ENCODE measurements around the gene IDUA. TPM values are rescaled to one million over a fixed set of nuclear protein-coding genes. Genes with fewer than 3 reads are reported as not detected.
"Not testable (repeated sequence)": the region's sequence is repeated elsewhere in the genome, so short reads cannot be mapped to it uniquely, and the experiment has no call there.

IDUA gene
- total and polyA plus RNA-seq, 2 experiments from 2014 or later: 26.4 to 30.7 TPM

DNA sequence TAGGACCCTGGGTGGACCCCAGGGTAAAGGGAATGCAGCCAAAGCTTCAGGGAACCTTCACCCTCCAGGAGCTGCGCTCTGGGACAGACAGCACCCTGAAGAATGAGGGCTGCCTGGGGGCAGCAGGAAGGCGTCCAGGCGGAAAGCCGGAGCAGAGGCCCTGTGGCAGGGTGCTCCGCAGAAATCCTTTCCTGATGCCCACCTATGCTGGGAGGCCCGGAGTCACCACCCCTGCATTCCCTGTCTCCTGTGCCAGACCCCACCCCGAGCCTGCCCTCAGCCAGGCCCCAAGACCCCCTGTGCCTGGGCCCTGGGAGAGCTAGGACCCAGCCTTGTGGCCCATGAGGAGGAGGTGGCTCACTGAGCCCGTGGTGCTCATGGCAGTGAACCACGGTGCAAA is 12.2 kb upstream of the IDUA start:
- no peaks in the 10 kb centered on the region for H3K9me3 ChIP-seq (ENCODE audit: low read depth)
- in situ Hi-C loops (cut with MboI): no loop called here
- no peaks in the 10 kb centered on the region for H3K36me3 ChIP-seq (ENCODE audit: low read depth)
- H3K4me3 ChIP-seq: no peak overlapping the region
- TF ChIP-seq EZH2 (IDR thresholded peaks at IDR 0.05; ENCODE audit: insufficient read depth, poor library complexity, severe bottlenecking) (no peak), EZH2phosphoT487 (IDR thresholded peaks at IDR 0.05; ENCODE audit: insufficient read depth, low read depth) (no peak)
- DNase-seq: no peak
- no peak overlapping the region for H2AFZ ChIP-seq
- H3K79me2 ChIP-seq (ENCODE audit: insufficient read depth): peaks cover 14% of the 10 kb centered on the region; the same call in 1 of the 2 replicates
- H3K4me2 ChIP-seq (ENCODE audit: unreplicated experiment): no peak overlapping the region
- H3K9me2 ChIP-seq (ENCODE audit: insufficient read depth): no peaks in the 10 kb centered on the region
- H3K27ac ChIP-seq: no peak overlapping the region
- no peaks in the 10 kb centered on the region for H3F3A ChIP-seq (ENCODE audit: insufficient read depth)
- WGBS, 2 experiments (ENCODE audit: low coverage in 1 of 2, low lambda C conversion rate in 2 of 2, missing lambda C conversion rate in 2 of 2): 77 to 83% methylated on average over 8 to 9 of the region's 9 CpGs
- no peak overlapping the region for H3K9ac ChIP-seq
- H4K20me1 ChIP-seq (ENCODE audit: insufficient read depth): no peaks in the 10 kb centered on the region
- H3K27me3 ChIP-seq (replicated peaks; ENCODE audit: insufficient read depth): no peaks in the 10 kb centered on the region
- peaks cover 13% of the 10 kb centered on the region for H3K4me1 ChIP-seq (ENCODE audit: insufficient read depth)

DNA sequence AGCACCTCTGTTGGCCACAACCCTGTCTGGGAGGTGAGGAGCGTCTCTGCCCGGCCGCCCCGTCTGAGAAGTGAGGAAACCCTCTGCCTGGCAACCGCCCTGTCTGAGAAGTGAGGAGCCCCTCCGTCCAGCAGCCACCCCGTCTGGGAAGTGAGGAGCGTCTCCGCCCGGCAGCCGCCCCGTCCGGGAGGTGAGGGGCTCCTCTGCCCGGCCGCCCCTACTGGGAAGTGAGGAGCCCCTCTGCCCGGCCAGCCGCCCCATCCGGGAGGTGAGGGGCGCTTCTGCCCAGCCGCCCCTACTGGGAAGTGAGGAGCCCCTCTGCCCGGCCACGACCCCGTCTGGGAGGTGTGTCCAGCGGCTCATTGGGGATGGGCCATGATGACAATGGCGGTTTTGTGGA is 10.8 kb upstream of the IDUA start:
- H3K4me3 ChIP-seq; DNase-seq; H3K4me2 ChIP-seq (ENCODE audit: unreplicated experiment); H3K27me3 ChIP-seq (replicated peaks; ENCODE audit: insufficient read depth); H3K9me2 ChIP-seq (ENCODE audit: insufficient read depth); H3K9me3 ChIP-seq (ENCODE audit: low read depth); in situ Hi-C loops (cut with MboI); H3K9ac ChIP-seq; H3F3A ChIP-seq (ENCODE audit: insufficient read depth); H4K20me1 ChIP-seq (ENCODE audit: insufficient read depth); H3K27ac ChIP-seq; H3K36me3 ChIP-seq (ENCODE audit: low read depth); H2AFZ ChIP-seq: not testable (repeated sequence)
- 97% methylated on average over 22 of the region's 25 CpGs; no CpG with 5 or more reads in 1 of the 2 experiments for WGBS, 2 experiments (ENCODE audit: low coverage in 1 of 2, low lambda C conversion rate in 2 of 2, missing lambda C conversion rate in 2 of 2)
- Histone ChIP-seq H3K79me2 (ENCODE audit: insufficient read depth) (peaks cover 14% of the 10 kb centered on the region; the same call in 1 of the 2 replicates), H3K4me1 (ENCODE audit: insufficient read depth) (peaks cover 13% of the 10 kb centered on the region)

DNA sequence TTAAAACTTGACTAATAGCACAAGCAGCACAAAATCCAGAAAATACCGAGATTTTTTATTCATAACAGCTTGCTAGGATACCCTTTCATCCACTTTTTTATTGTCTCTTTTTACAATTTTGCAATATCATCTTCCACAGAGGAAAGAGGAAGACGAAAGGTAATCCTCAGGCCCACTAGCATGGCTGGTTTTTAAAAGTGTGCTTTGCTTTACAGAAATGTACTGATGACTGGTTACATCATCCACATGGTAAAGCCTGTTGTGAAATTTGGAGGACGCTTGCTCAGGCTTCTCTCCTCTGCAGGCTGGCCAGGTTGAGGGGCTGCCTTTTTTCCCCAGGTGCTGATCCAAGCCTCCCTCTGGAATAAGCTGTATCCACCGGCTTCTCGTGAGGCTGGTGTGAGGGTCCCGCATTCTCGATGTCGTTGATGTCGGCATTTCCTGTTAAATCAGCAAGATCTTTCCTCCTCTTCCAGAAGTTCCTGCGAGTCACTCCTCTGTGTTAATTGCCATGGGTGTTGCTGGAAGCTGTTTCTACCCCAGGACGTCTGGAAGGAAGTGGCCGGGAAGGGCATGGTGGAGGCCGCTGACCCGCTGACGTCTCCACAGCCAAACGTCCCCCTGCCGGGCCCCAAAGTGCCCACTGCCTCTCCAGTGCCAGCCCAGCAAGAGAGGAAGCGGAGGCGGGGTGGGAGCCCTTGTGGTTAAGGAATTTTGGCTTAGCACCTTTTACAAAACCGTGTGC is 7.7 kb upstream of the IDUA start:
- no peaks in the 10 kb centered on the region for H3K27me3 ChIP-seq (replicated peaks; ENCODE audit: insufficient read depth)
- DNase-seq: peak; percentile 70
- H3K79me2 ChIP-seq (ENCODE audit: insufficient read depth): no peaks in the 10 kb centered on the region
- peak overlapping the region; percentile 7 for H3K4me2 ChIP-seq (ENCODE audit: unreplicated experiment)
- no peaks in the 10 kb centered on the region for H3K36me3 ChIP-seq (ENCODE audit: low read depth)
- in situ Hi-C loops (cut with MboI): no loop called here
- TF ChIP-seq EZH2phosphoT487 (IDR thresholded peaks at IDR 0.05; ENCODE audit: insufficient read depth, low read depth) (no peak), EZH2 (IDR thresholded peaks at IDR 0.05; ENCODE audit: insufficient read depth, poor library complexity, severe bottlenecking) (no peak)
- H3K9me3 ChIP-seq (ENCODE audit: low read depth): no peaks in the 10 kb centered on the region
- H3K9ac ChIP-seq: peak overlapping the region; percentile 30; the same call in 1 of the 2 replicates
- H3K27ac ChIP-seq: peak overlapping the region; percentile 32
- no peak overlapping the region for H3K4me3 ChIP-seq
- 61 to 66% methylated on average over 20 of the region's 20 CpGs for WGBS, 2 experiments (ENCODE audit: low coverage in 1 of 2, low lambda C conversion rate in 2 of 2, missing lambda C conversion rate in 2 of 2)
- no peaks in the 10 kb centered on the region for H4K20me1 ChIP-seq (ENCODE audit: insufficient read depth)
- H3K4me1 ChIP-seq (ENCODE audit: insufficient read depth): peaks cover 8% of the 10 kb centered on the region
- H3F3A ChIP-seq (ENCODE audit: insufficient read depth): no peaks in the 10 kb centered on the region
- peak overlapping the region; percentile 90 for H2AFZ ChIP-seq
- H3K9me2 ChIP-seq (ENCODE audit: insufficient read depth): no peaks in the 10 kb centered on the region

DNA sequence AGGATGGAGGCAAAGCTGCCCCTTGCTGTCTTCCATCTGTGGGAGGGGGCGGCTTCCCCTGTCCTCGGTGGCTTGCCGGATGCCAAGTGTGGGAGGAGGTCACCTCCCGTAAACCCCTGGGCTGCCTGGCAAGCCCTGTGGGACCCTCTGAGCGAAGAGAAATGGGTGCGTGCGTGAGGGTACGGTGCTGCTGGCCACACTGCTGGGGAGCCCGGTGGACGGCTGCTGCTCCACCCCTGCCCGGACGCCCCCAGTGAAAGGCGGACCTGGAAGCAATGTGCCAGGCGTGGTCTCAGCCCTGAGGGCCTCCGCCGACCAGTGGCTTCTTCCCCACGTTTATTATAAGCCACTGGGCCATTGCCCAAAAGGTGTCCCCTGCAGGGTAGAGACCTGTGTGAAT is 4.6 kb upstream of the IDUA start:
- Histone ChIP-seq H3K9ac (no peak overlapping the region), H2AFZ (no peak overlapping the region), H3K36me3 (ENCODE audit: low read depth) (no peaks in the 10 kb centered on the region), H3K4me2 (ENCODE audit: unreplicated experiment) (no peak overlapping the region), H3F3A (ENCODE audit: insufficient read depth) (0 out of 2 replicates have a peak, but pooled peaks cover 10% of the 10 kb centered on the region), H3K9me2 (ENCODE audit: insufficient read depth) (no peaks in the 10 kb centered on the region), H3K27me3 (replicated peaks; ENCODE audit: insufficient read depth) (no peaks in the 10 kb centered on the region), H4K20me1 (ENCODE audit: insufficient read depth) (no peaks in the 10 kb centered on the region), H3K4me3 (no peak overlapping the region), H3K9me3 (ENCODE audit: low read depth) (no peaks in the 10 kb centered on the region), H3K79me2 (ENCODE audit: insufficient read depth) (no peaks in the 10 kb centered on the region), H3K4me1 (ENCODE audit: insufficient read depth) (peaks cover 26% of the 10 kb centered on the region), H3K27ac (no peak overlapping the region)
- no peak for TF ChIP-seq EZH2phosphoT487 (IDR thresholded peaks at IDR 0.05; ENCODE audit: insufficient read depth, low read depth)
- TF ChIP-seq EZH2 (IDR thresholded peaks at IDR 0.05; ENCODE audit: insufficient read depth, poor library complexity, severe bottlenecking): no peak
- in situ Hi-C loops (cut with MboI): no loop called here
- DNase-seq: no peak
- WGBS, 2 experiments (ENCODE audit: low coverage in 1 of 2, low lambda C conversion rate in 2 of 2, missing lambda C conversion rate in 2 of 2): 88 to 90% methylated on average over 17 of the region's 17 CpGs
